HepG2 (cell line): ENCODE data around the gene ARL16. TPM values are rescaled to one million over a fixed set of nuclear protein-coding genes. Genes with fewer than 3 reads are reported as not detected.

ENCODE experiments used
- ATAC-seq: fragments of 200-7000 bp; cut with Tn5 transposase; 3 replicates; pipeline ENCODE4 v1.9.1; 2020; ENCODE audit warnings: mild to moderate bottlenecking, moderate library complexity
- BruUV-seq: library from RNA; stranded (reverse); fragments of 400-500 nt; replicated peaks from 2 replicates; lab custom pipeline; 2021; lab: Mats Ljungman, UMichigan
- CTCF ChIA-PET: fragments of 300-600 bp; formaldehyde crosslinking; extraction: SDS; loops from one replicate; lab custom pipeline; 2021; ENCODE audit warnings: low total read pairs, inconsistent platforms, low intra/inter-chr PET ratio; lab: Yijun Ruan, JAX
- POLR2A ChIA-PET: fragments of 350-600 bp; sonication (Branson Sonifier 250); formaldehyde crosslinking; loops from one replicate; lab custom pipeline; 2020; ENCODE audit warnings: antibody characterized with exemption, inconsistent platforms; lab: Yijun Ruan, JAX
- DNase-seq: peaks from one replicate; pipeline ENCODE4 v3.0.0-alpha.2; 2015; ENCODE audit warnings: low spot score
- FAIRE-seq: peaks from 3 replicates; lab custom pipeline; 2011; peaks lifted over from hg19 to GRCh38; lab: Jason Lieb, UNC
- H2AFZ ChIP-seq: one replicate; pipeline ENCODE4 v1.6.1; 2011; ENCODE audit warnings: low read length, inconsistent platforms
- H3K27ac ChIP-seq: fragments of 300-600 bp; 3 replicates; pipeline ENCODE4 v1.8.0; 2011; ENCODE audit warnings: mixed run types, mild to moderate bottlenecking, mixed read lengths, low read length, inconsistent platforms; ENCODE audit not compliant: insufficient read depth; ENCODE audit errors: extremely low read length
- H3K27me3 ChIP-seq, 2 experiments: fragments of 200-600 bp in 1 of 2; 2 replicates in 1 of 2; 3 replicates in 1 of 2; pipeline versions ENCODE4 v1.6.0 to v1.8.0; 2011; ENCODE audit warnings: low read length in 2 of 2, mild to moderate bottlenecking in 2 of 2, moderate library complexity in 2 of 2, inconsistent platforms in 1 of 2; ENCODE audit not compliant: insufficient read depth in 2 of 2, control insufficient read depth in 1 of 2
- H3K36me3 ChIP-seq, 2 experiments: fragments of 200-600 bp in 1 of 2; replicated peaks in 1 of 2; 2 replicates in 1 of 2; 3 replicates in 1 of 2; pipeline versions ENCODE4 v1.5.1 to v1.8.0; 2011; ENCODE audit warnings: low read length in 2 of 2, inconsistent platforms in 1 of 2; ENCODE audit not compliant: insufficient read depth in 2 of 2, control insufficient read depth in 1 of 2
- H3K4me1 ChIP-seq: 2 replicates; pipeline ENCODE4 v1.5.1; 2012; ENCODE audit warnings: low read length, inconsistent platforms; ENCODE audit not compliant: insufficient read depth
- H3K4me2 ChIP-seq: 2 replicates; pipeline ENCODE4 v1.6.0; 2011; ENCODE audit warnings: low read depth, low read length, inconsistent platforms
- H3K4me3 ChIP-seq, 3 experiments: fragments of 200-600 bp in 1 of 3; sonication (generic), shearing (Covaris generic) in 1 of 3; replicated peaks in 1 of 3; 2 replicates each; pipeline ENCODE4 v1.5.1; 2011 to 2016; ENCODE audit warnings: low read length in 3 of 3, inconsistent platforms in 2 of 3, low read depth in 2 of 3, mild to moderate bottlenecking in 2 of 3, control low read depth in 1 of 3, mixed read lengths in 1 of 3; ENCODE audit not compliant: insufficient read depth in 1 of 3
- H3K79me2 ChIP-seq: one replicate; pipeline ENCODE4 v1.6.1; 2011; ENCODE audit warnings: low read length, inconsistent platforms; ENCODE audit not compliant: insufficient read depth
- H3K9ac ChIP-seq: 2 replicates; pipeline ENCODE4 v1.6.0; 2011; ENCODE audit warnings: mild to moderate bottlenecking, low read depth, low read length, inconsistent platforms; ENCODE audit not compliant: insufficient read depth
- H3K9me3 ChIP-seq: 2 replicates; pipeline ENCODE4 v1.5.1; 2012; ENCODE audit warnings: mild to moderate bottlenecking, low read length
- H4K20me1 ChIP-seq: 2 replicates; pipeline ENCODE4 v1.6.0; 2011; ENCODE audit warnings: inconsistent platforms, mild to moderate bottlenecking, low read length, moderate library complexity; ENCODE audit not compliant: insufficient read depth
- AKAP8 ChIP-seq: sonication (generic); formaldehyde crosslinking; IDR thresholded peaks from 2 replicates; pipeline ENCODE4 v1.5.1; 2020; ENCODE audit warnings: mild to moderate bottlenecking, missing genetic modification reagents
- FOXM1 ChIP-seq: sonication (generic); formaldehyde crosslinking; IDR thresholded peaks from 2 replicates; pipeline ENCODE4 v1.5.0; 2020; ENCODE audit warnings: missing genetic modification reagents
- HIVEP1 ChIP-seq: sonication (generic); formaldehyde crosslinking; IDR thresholded peaks from 2 replicates; pipeline ENCODE4 v1.4.0; 2020; ENCODE audit warnings: mild to moderate bottlenecking, missing genetic modification reagents
- HMG20B ChIP-seq: conservative IDR thresholded peaks from 2 replicates; pipeline ENCODE4 v1.6.1; 2016; ENCODE audit warnings: missing genetic modification reagents, missing compliant biosample characterization
- IRF9 ChIP-seq: sonication (generic); formaldehyde crosslinking; IDR thresholded peaks from 2 replicates; pipeline ENCODE4 v1.8.0; 2022; ENCODE audit warnings: missing genetic modification reagents, mild to moderate bottlenecking, borderline replicate concordance
- JUNB ChIP-seq: sonication (generic); formaldehyde crosslinking; IDR thresholded peaks from 2 replicates; pipeline ENCODE4 v1.8.0; 2022; ENCODE audit warnings: missing genetic modification reagents, mild to moderate bottlenecking, borderline replicate concordance
- MED13 ChIP-seq: sonication (generic); formaldehyde crosslinking; IDR thresholded peaks from 2 replicates; pipeline ENCODE4 v1.5.0; 2020; ENCODE audit warnings: missing genetic modification reagents
- NFATC3 ChIP-seq: sonication (generic); formaldehyde crosslinking; IDR thresholded peaks from 2 replicates; pipeline ENCODE4 v1.5.1; 2020; ENCODE audit warnings: mild to moderate bottlenecking, missing genetic modification reagents
- PCBP2 ChIP-seq: fragments of 200-400 bp; formaldehyde crosslinking; optimal IDR thresholded peaks from 2 replicates; pipeline ENCODE3; 2018; ENCODE audit warnings: low read length, low read depth; ENCODE audit not compliant: poor library complexity, severe bottlenecking
- POLR2A ChIP-seq, 2 experiments: IDR thresholded peaks; 2 replicates each; pipeline ENCODE4 v1.6.1; 2011; ENCODE audit warnings: low read depth in 2 of 2, low read length in 2 of 2, mild to moderate bottlenecking in 1 of 2, moderate library complexity in 1 of 2; ENCODE audit not compliant: insufficient read depth in 1 of 2
- PPARG ChIP-seq: conservative IDR thresholded peaks from 2 replicates; pipeline ENCODE4 v1.6.1; 2016; ENCODE audit warnings: missing biosample characterization, missing genetic modification reagents
- PREB ChIP-seq: sonication (generic); formaldehyde crosslinking; IDR thresholded peaks from 2 replicates; pipeline ENCODE4 v1.4.0; 2020; ENCODE audit warnings: missing genetic modification reagents
- RORA ChIP-seq: sonication (generic); formaldehyde crosslinking; IDR thresholded peaks from 2 replicates; pipeline ENCODE4 v1.5.0; 2020; ENCODE audit warnings: mild to moderate bottlenecking, missing genetic modification reagents, moderate library complexity
- SAFB2 ChIP-seq: sonication (generic); formaldehyde crosslinking; IDR thresholded peaks from 2 replicates; pipeline ENCODE4 v1.5.1; 2020; ENCODE audit warnings: missing genetic modification reagents, low read depth, mild to moderate bottlenecking, borderline replicate concordance
- SIN3B ChIP-seq: fragments of 150-350 bp; IDR thresholded peaks from 2 replicates; pipeline ENCODE4 v1.6.1; 2014; ENCODE audit warnings: low read length
- SMYD3 ChIP-seq: sonication (generic); formaldehyde crosslinking; IDR thresholded peaks from 2 replicates; pipeline ENCODE4 v1.8.1; 2023; ENCODE audit warnings: mild to moderate bottlenecking, missing genetic modification reagents
- TBL1XR1 ChIP-seq: fragments of 150-350 bp; IDR thresholded peaks from 2 replicates; pipeline ENCODE4 v1.6.1; 2014; ENCODE audit warnings: borderline replicate concordance, low read length; ENCODE audit not compliant: partially characterized antibody
- TOE1 ChIP-seq: sonication (generic); formaldehyde crosslinking; IDR thresholded peaks from 2 replicates; pipeline ENCODE4 v1.4.0; 2020; ENCODE audit warnings: mild to moderate bottlenecking, missing genetic modification reagents
- TP53 ChIP-seq: sonication (generic); formaldehyde crosslinking; conservative IDR thresholded peaks from 2 replicates; pipeline ENCODE4 v1.4.0; 2020; ENCODE audit warnings: missing genetic modification reagents
- ZFP36 ChIP-seq: fragments of 150-350 bp; IDR thresholded peaks from 2 replicates; pipeline ENCODE4 v1.6.1; 2018; ENCODE audit warnings: borderline replicate concordance, low read length, low read depth; ENCODE audit not compliant: partially characterized antibody
- ZNF136 ChIP-seq: sonication (generic); formaldehyde crosslinking; IDR thresholded peaks from 2 replicates; pipeline ENCODE4 v1.8.1; 2022; ENCODE audit warnings: low read depth, mild to moderate bottlenecking, moderate library complexity, missing genetic modification reagents
- ZNF34 ChIP-seq: sonication (generic); formaldehyde crosslinking; IDR thresholded peaks from 2 replicates; pipeline ENCODE4 v1.4.0; 2020; ENCODE audit warnings: mild to moderate bottlenecking, missing genetic modification reagents, borderline replicate concordance
- ZNF549 ChIP-seq: sonication (generic); formaldehyde crosslinking; IDR thresholded peaks from 2 replicates; pipeline ENCODE4 v1.5.0; 2020; ENCODE audit warnings: missing genetic modification reagents
- ZNF577 ChIP-seq: sonication (generic); formaldehyde crosslinking; IDR thresholded peaks from 2 replicates; pipeline ENCODE4 v1.4.0; 2020; ENCODE audit warnings: mild to moderate bottlenecking, low read depth, missing genetic modification reagents, borderline replicate concordance
- ZNF878 ChIP-seq: sonication (generic); formaldehyde crosslinking; IDR thresholded peaks from 2 replicates; pipeline ENCODE4 v1.8.1; 2023; ENCODE audit warnings: mild to moderate bottlenecking, missing genetic modification reagents, moderate library complexity
- WGBS: methylation state at CpG from one replicate; pipeline ENCODE4 v1.1.6; 2017; ENCODE audit warnings: low lambda C conversion rate; 5-methylcytosine and 5-hydroxymethylcytosine counted together
- in situ Hi-C: cut with HindIII; loops from 2 replicates; pipeline ENCODE4 v1.10.0; 2017; ENCODE audit warnings: low pct_unique_long_range_greater_than_20kb; ENCODE audit not compliant: extremely low pct_ligation_motif_present
- intact Hi-C: fragments of 100-400 bp; cut with micrococcal nuclease; formaldehyde crosslinking; loops from one replicate; pipeline ENCODE4 v1.10.0; 2022; ENCODE audit not compliant: unreplicated experiment
- polyA plus RNA-seq, 8 experiments: library from polyadenylated mRNA; depleted of rRNA in 3 of 8; stranded (reverse) in 7 of 8; unstranded in 1 of 8; fragments of >200 nt; fragmentation: Illumina TruSeq in 4 of 8; extraction: Trizol in 4 of 8; gene quantifications; 2 replicates each; pipeline versions ENCODE4 v1.2.1 to v1.2.3, GENCODE V29; 2011 to 2016; ENCODE audit warnings: low read depth in 4 of 8, missing spikeins in 1 of 8, mixed read lengths in 1 of 8; ENCODE audit not compliant: insufficient read depth in 1 of 8
- total RNA-seq, 5 experiments: library from RNA; depleted of rRNA; stranded (reverse); fragments of >200 nt; fragmentation: Illumina TruSeq; extraction: Trizol; gene quantifications; 2 replicates each; pipeline ENCODE4 v1.2.3, GENCODE V29; 2016; ENCODE audit warnings: low read depth in 1 of 5

The ARL16 gene
- total and polyA plus RNA-seq, 2 of the 13 experiments (the other 11 are each of a cell fraction or from before 2014, with no cell fraction given), result 20.8 to 30.8 TPM

- H3K27me3 ChIP-seq, result no peaks in the 10 kb centered on the region; a peak in 1 of 5 replicates
- WGBS, result 71% methylated on average over 23 of the region's 23 CpGs
- in situ Hi-C loops, result no loop called here
- POLR2A ChIA-PET, result interaction anchor here (0.7 to 4.9 kb wide), 13 partner anchors 12 to 405 kb away, joined by 3 to 143 read pairs (median 13); partner anchors contain the start of genes ARL16, CCDC137, HGS and MCRIP1
- H3K79me2 ChIP-seq, result peaks cover 58% of the 10 kb centered on the region
- FAIRE-seq (peak; percentile 15), ATAC-seq (peak; percentile 51), DNase-seq (no peak)
- BruUV-seq, result no TSS peak
- CTCF ChIA-PET, result no interaction called here
- H3K4me3 ChIP-seq, result peak overlapping the region; percentile 92 to 93 (median 92)
- peaks cover 15% of the 10 kb centered on the region for H4K20me1 ChIP-seq
- intact Hi-C loops, result loop anchor here (5.0 kb wide), 1 partner anchor 34 kb away; the partner anchor contains the start of genes CCDC137 and OXLD1
- H3K4me1 ChIP-seq, result peaks cover 33% of the 10 kb centered on the region
- H3K36me3 ChIP-seq, result peaks cover 30 to 50% of the 10 kb centered on the region in 2 experiments
- H3K27ac ChIP-seq, result peak overlapping the region; percentile 93
- H3K9ac ChIP-seq, result peak overlapping the region; percentile 99
- H3K9me3 ChIP-seq, result no peaks in the 10 kb centered on the region
- peak overlapping the region; percentile 91 for H3K4me2 ChIP-seq
- H2AFZ ChIP-seq, result no peak overlapping the region
- TF ChIP-seq FOXM1, result 0 out of 2 replicates have a peak, but pooled peaks have one; percentile 24
- TF ChIP-seq SIN3B, result no peak
- no peak for TF ChIP-seq ZNF878
- no peak for TF ChIP-seq NFATC3 (CRISPR knock-in tag)
- TF ChIP-seq JUNB, result no peak
- TF ChIP-seq ZNF136, result no peak
- no peak for TF ChIP-seq MED13 (CRISPR knock-in tag)
- no peak for TF ChIP-seq PREB (CRISPR knock-in tag)
- no peak for TF ChIP-seq TOE1
- TF ChIP-seq ZFP36, result no peak
- TF ChIP-seq IRF9 (CRISPR knock-in tag), result no peak; the same call in 1 of the 2 replicates
- TF ChIP-seq HMG20B, result no peak
- peak in 1 of 2 experiments; percentile 56; a peak in 2 of 4 replicates for TF ChIP-seq POLR2A (IDR thresholded peaks at IDR 0.05; ENCODE audit: insufficient read depth in 1 of 2, low read depth in 2 of 2, low read length in 2 of 2)
- no peak for TF ChIP-seq TP53 (CRISPR knock-in tag)
- TF ChIP-seq RORA, result no peak
- TF ChIP-seq SMYD3 (CRISPR knock-in tag), result no peak
- TF ChIP-seq PPARG (CRISPR knock-in tag), result no peak
- TF ChIP-seq ZNF577 (CRISPR knock-in tag), result no peak
- TF ChIP-seq PCBP2, result no peak
- no peak for TF ChIP-seq ZNF34 (CRISPR knock-in tag)
- TF ChIP-seq AKAP8 (CRISPR knock-in tag), result no peak; the same call in 1 of the 2 replicates
- TF ChIP-seq HIVEP1 (CRISPR knock-in tag), result no peak
- TF ChIP-seq SAFB2, result no peak; the same call in 1 of the 2 replicates
- TF ChIP-seq ZNF549 (CRISPR knock-in tag), result no peak
- no peak for TF ChIP-seq TBL1XR1
These were observed 17.9 kb upstream of the ARL16 start for GRCh38 chr17:81701288-81702071.
